Right lobe of liver (tissue), 4 donors: ENCODE measurements around the gene UNC5B.

ENCODE experiments used
- POLR2A ChIP-seq: fragments of 450-650 bp; IDR thresholded peaks from one replicate; pipeline ENCODE4 v1.6.1; 2017; ENCODE audit warnings: antibody characterized with exemption, mild to moderate bottlenecking
- TF ChIP-seq, protein P1 (sequence below), 4 donors: fragments of 200-600 bp in 3 of 4; fragments of 450-650 bp in 1 of 4; IDR thresholded peaks; one replicate each; pipeline versions ENCODE4 v1.5.1 to v1.8.0; 2016 to 2022; ENCODE audit warnings: antibody characterized with exemption in 4 of 4, mild to moderate bottlenecking in 2 of 4
- donor health status: DM: no; HTN: no; CAD: no.
- donor health status: DM: no; HTN: no; CAD: no.
- donor health status: DM: no; HTN: yes; CAD: no.

DNA sequence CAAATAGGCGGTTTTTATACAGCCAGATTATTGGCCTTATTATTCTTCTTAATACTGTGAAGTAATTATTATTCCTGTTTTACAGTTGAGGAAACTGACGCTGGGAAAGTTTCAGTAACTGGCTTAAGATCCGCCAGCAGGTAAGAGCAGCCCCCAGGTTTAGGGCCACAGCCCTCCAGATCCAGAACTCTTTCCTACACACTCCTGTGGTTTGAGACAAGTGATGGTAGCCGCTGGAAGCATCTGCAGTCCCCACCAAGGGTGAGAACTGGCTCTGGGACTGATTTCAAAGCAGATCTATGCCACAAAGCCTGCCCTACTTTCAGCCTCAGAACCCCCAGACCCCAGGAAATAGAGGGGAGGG is 3.0 kb upstream of the UNC5B start:
- no peak for TF ChIP-seq POLR2A
- TF ChIP-seq, protein P1, sequence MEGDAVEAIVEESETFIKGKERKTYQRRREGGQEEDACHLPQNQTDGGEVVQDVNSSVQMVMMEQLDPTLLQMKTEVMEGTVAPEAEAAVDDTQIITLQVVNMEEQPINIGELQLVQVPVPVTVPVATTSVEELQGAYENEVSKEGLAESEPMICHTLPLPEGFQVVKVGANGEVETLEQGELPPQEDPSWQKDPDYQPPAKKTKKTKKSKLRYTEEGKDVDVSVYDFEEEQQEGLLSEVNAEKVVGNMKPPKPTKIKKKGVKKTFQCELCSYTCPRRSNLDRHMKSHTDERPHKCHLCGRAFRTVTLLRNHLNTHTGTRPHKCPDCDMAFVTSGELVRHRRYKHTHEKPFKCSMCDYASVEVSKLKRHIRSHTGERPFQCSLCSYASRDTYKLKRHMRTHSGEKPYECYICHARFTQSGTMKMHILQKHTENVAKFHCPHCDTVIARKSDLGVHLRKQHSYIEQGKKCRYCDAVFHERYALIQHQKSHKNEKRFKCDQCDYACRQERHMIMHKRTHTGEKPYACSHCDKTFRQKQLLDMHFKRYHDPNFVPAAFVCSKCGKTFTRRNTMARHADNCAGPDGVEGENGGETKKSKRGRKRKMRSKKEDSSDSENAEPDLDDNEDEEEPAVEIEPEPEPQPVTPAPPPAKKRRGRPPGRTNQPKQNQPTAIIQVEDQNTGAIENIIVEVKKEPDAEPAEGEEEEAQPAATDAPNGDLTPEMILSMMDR (IDR thresholded peaks at IDR 0.05), result no peak
